HG02588 (cell line): ENCODE data around the gene PYY.

ENCODE experiments used
- ATAC-seq: cut with Tn5 transposase; IDR thresholded peaks from one replicate; pipeline ENCODE4 v1.9.1; 2021; ENCODE audit warnings: mild to moderate bottlenecking, moderate library complexity; ENCODE audit not compliant: unreplicated experiment

The PYY gene

GRCh38 chr17:43917348-43918025 lies 36.3 kb downstream of the PYY start:
- ATAC-seq, result peak; percentile 66

- ATAC-seq, result no peak
These were observed 36.8 kb downstream of the PYY start for GRCh38 chr17:43917016-43917347.

- no peak for ATAC-seq
These were observed 37.4 kb downstream of the PYY start for GRCh38 chr17:43916385-43916784.

GRCh38 chr17:43915559-43915958 lies 38.2 kb downstream of the PYY start:
- no peak for ATAC-seq

GRCh38 chr17:43914451-43914850 lies 39.3 kb downstream of the PYY start:
- no peak for ATAC-seq

- no peak for ATAC-seq
These were observed 40.2 kb downstream of the PYY start for GRCh38 chr17:43913584-43913983.

- ATAC-seq, result no peak
These were observed 41.0 kb downstream of the PYY start for GRCh38 chr17:43912635-43913304.

- ATAC-seq, result no peak
These were observed 41.8 kb downstream of the PYY start for GRCh38 chr17:43911904-43912303.

GRCh38 chr17:43909537-43910231 lies 44.1 kb downstream of the PYY start:
- no peak for ATAC-seq

- no peak for ATAC-seq
These were observed 45.6 kb downstream of the PYY start for GRCh38 chr17:43907998-43908721.

GRCh38 chr17:43907425-43907981 lies 46.2 kb downstream of the PYY start, which contains the start of gene MPP2:
MPP2 (minus strand) TSS chr17:43907536; CDS start chr17:43904460, 3,076 bp downstream.
- no peak for ATAC-seq

- no peak for ATAC-seq
These were observed 46.8 kb downstream of the PYY start for GRCh38 chr17:43906951-43907424.

- no peak for ATAC-seq
These were observed 47.5 kb downstream of the PYY start for GRCh38 chr17:43905985-43906852.

GRCh38 chr17:43905400-43905984 lies 48.2 kb downstream of the PYY start:
- no peak for ATAC-seq
